Pancreas (tissue), 10 donors: Measurements from ENCODE around the gene VSTM2B. TPM values are rescaled to one million over a fixed set of nuclear protein-coding genes. Genes with fewer than 3 reads are reported as not detected.
A peak's percentile ranks its signal among the peaks of the same experiment; 100 is the strongest.

Experiments used
- ATAC-seq, 4 donors: fragments of 200-7000 bp; cut with Tn5 transposase; one replicate each; pipeline versions ENCODE4 v1.8.0 to v1.9.1; 2020; ENCODE audit warnings: mild to moderate bottlenecking in 4 of 4, moderate library complexity in 4 of 4
- DNase-seq, 6 donors: peaks; one replicate each; pipeline ENCODE4 v3.0.0-alpha.2; 2020
- FAIRE-seq: peaks from 2 replicates; lab custom pipeline; 2012; peaks lifted over from hg19 to GRCh38; lab: Jason Lieb, UNC
- H3K27ac ChIP-seq, 4 donors: fragments of 200-600 bp; sonication (generic); 1 replicate in 3 of 4; 2 replicates in 1 of 4; pipeline versions ENCODE4 v1.5.0 to v1.8.0; 2020
- H3K27me3 ChIP-seq, 4 donors: fragments of 200-600 bp; one replicate each; pipeline ENCODE4 v1.8.0; 2021
- H3K36me3 ChIP-seq, 3 donors: fragments of 200-600 bp; sonication (generic) in 1 of 3; one replicate each; pipeline versions ENCODE4 v1.5.0 to v1.8.0; 2020 to 2021
- H3K4me1 ChIP-seq, 3 donors: fragments of 200-600 bp; one replicate each; pipeline ENCODE4 v1.8.0; 2021
- H3K4me3 ChIP-seq, 4 donors: fragments of 200-600 bp; sonication (generic) in 2 of 4; one replicate each; pipeline versions ENCODE4 v1.5.0 to v1.8.0; 2020 to 2021
- H3K9me3 ChIP-seq, 4 donors: fragments of 200-600 bp; one replicate each; pipeline ENCODE4 v1.8.0; 2021
- CTCF ChIP-seq, 4 donors: fragments of 200-600 bp; sonication (generic) in 3 of 4; IDR thresholded peaks; one replicate each; pipeline versions ENCODE4 v1.5.0 to v1.8.0; 2021; ENCODE audit warnings: antibody characterized with exemption in 4 of 4
- WGBS, 2 donors: extraction: QIAGEN DNeasy Blood & Tissue Kit; methylation state at CpG; one replicate each; pipeline ENCODE4 v1.1.7; 2013; 5-methylcytosine and 5-hydroxymethylcytosine counted together
- intact Hi-C, 3 donors: fragments of 100-400 bp; cut with DNase I; formaldehyde crosslinking; loops; one replicate each; pipeline versions ENCODE4 v1.11.1 to v1.14.2; 2022
- polyA plus RNA-seq, 2 donors: library from polyadenylated mRNA; stranded (reverse); fragments of 200-250 nt; gene quantifications; one replicate each; pipeline ENCODE4 v1.2.3, GENCODE V29; 2013
- total RNA-seq, 6 donors: library from RNA; stranded (reverse); fragmentation: NEBNext Ultra II Directional in 4 of 6; extraction: Animal tissue kit (Norgen Biotek cat#: 25700) in 4 of 6; gene quantifications; one replicate each; pipeline versions ENCODE4 v1.2.1 to v1.2.4, GENCODE V29; 2021 to 2023
- donor health status: healthy with polysubstance abuse.
- donor health status: DM: no; HTN: no; CAD: no; lungs with moderate emphysema.
- donor health status: DM: no; HTN: no; CAD: no.
- donor health status: control.
- donor health status: control.
- donor health status: Bipolar disorder and iron deficiency.
- donor health status: DM: yes; HTN: yes; CAD: no.
- donor health status: DM: no; HTN: no; CAD: no.
- donor health status: DM: no; HTN: no; CAD: no.
- donor health status: DM: yes; HTN: yes; CAD: no.

VSTM2B gene
- total and polyA plus RNA-seq, 8 donors, result 0.05 TPM; not detected in 7

DNA sequence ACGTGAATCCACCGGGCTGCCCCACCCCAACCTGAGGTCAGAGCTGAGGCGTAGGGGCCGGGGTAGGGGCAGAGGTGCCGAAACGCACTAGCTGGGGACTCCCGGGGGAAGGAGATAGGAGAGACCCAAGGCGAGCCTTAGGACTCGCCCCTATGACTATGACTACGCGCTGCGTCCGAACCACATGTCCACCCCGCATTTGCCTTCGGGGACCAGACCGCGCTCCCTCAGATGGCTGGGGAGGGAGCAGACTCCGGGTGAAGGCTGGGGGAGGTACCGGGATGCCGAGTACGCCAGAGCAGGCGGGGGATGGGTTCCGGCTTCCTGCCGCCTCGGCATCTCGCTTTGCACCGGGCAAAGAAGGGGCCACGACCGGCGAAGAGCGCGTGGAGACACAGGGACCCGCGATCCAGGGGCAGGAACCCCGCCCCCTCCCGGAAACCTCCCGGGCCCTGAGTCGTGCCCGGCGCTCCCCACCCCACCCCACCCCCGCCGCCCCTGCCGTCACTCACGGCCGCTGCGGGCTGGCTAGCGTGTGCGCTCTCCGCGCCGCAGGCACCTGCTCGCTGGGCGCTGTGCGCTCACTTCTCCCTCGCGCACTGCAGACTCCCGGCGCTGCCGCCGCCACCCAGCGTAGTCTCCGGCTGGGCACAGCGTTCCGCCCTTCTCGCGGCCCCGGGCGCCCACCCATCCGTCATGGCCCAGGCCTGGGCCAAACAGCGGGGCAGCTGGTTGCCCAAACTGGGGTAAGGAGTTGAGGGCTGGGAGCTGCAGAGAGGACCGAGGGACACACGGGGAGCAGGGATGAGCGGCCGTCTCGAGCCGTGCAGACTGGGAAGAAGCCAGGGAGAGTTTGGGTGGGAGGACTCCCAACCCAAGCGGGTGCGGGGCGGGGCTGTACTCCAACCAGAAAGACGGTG is 622 bp upstream of the VSTM2B start:
- FAIRE-seq, result no peak
- no peak for ATAC-seq
- intact Hi-C loops, result no loop called here
- Histone ChIP-seq H3K27me3 (peaks cover 0 to 24% (median 5%) of the 10 kb centered on the region in 4 donors), H3K4me3 (no peak overlapping the region), H3K9me3 (no peaks in the 10 kb centered on the region), H3K4me1 (no peaks in the 10 kb centered on the region), H3K36me3 (no peaks in the 10 kb centered on the region), H3K27ac (no peak overlapping the region)
- DNase-seq, result peak in 2 of 6 donors; percentile 53 to 60
- TF ChIP-seq CTCF (IDR thresholded peaks at IDR 0.05), result no peak
- WGBS, 2 donors, result 1% methylated on average over 65 to 80 of the region's 80 CpGs

GRCh38 chr19:29526730-29527499 is 1.1 kb downstream of the VSTM2B start:
- Histone ChIP-seq H3K27me3 (peaks cover 0 to 24% (median 7%) of the 10 kb centered on the region in 4 donors), H3K4me3 (no peak overlapping the region), H3K4me1 (no peaks in the 10 kb centered on the region), H3K9me3 (no peaks in the 10 kb centered on the region), H3K27ac (no peak overlapping the region), H3K36me3 (no peaks in the 10 kb centered on the region)
- DNase-seq (peak in 1 of 6 donors; percentile 50), ATAC-seq (no peak), FAIRE-seq (no peak)
- WGBS, 2 donors, result 1% methylated on average over 43 to 79 of the region's 79 CpGs
- intact Hi-C loops, result no loop called here
- no peak for TF ChIP-seq CTCF (IDR thresholded peaks at IDR 0.05)

DNA sequence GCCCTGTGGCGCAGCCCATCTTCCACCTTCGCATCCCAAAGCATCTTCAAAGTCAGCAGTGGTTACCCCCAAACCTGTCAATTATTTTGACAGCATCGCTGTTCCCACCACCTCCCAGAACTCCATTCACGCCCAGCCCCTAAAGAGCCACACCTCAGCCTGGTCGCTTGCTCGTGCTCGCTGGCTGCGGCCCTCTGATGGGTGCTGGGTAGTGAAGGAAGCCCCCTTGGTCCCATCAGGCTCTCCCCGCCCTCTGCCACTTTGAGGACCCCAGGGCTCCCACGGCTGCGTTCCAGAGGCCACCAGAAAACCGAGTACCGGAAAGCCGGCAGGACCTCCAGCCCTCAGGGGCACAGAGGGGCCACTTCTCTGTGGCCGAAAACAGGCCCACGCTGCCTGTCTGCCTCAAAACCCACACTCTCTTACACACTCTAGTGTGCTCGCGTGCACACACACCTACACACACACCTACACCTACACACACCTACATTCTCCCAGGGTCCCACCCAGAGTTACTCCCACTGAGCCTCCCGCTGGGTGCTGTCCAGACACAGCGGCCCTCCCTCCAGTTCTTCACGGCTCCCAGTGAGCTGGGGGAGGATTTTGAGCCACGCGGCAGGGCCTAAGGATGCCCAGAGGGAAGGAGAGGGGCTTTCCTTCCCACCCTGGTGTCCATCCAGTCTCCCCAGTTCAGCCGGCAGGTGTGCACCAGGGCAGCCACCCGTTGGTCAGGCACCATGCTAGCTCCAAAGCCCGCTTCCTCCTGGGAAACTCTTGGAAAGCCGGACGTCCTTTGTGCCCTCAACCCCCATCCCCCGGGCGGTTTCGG is 1.9 kb downstream of the VSTM2B start:
- FAIRE-seq, result no peak
- peak in 1 of 6 donors; percentile 47 for DNase-seq
- Histone ChIP-seq H3K9me3 (no peaks in the 10 kb centered on the region), H3K4me3 (peak overlapping the region in 1 of 4 donors; percentile 31), H3K36me3 (no peaks in the 10 kb centered on the region), H3K27ac (no peak overlapping the region), H3K27me3 (peaks cover 0 to 24% (median 7%) of the 10 kb centered on the region in 4 donors), H3K4me1 (no peaks in the 10 kb centered on the region)
- intact Hi-C loops, result no loop called here
- no peak for ATAC-seq
- TF ChIP-seq CTCF (IDR thresholded peaks at IDR 0.05), result no peak
- 12 to 13% methylated on average over 30 to 31 of the region's 31 CpGs for WGBS, 2 donors

DNA sequence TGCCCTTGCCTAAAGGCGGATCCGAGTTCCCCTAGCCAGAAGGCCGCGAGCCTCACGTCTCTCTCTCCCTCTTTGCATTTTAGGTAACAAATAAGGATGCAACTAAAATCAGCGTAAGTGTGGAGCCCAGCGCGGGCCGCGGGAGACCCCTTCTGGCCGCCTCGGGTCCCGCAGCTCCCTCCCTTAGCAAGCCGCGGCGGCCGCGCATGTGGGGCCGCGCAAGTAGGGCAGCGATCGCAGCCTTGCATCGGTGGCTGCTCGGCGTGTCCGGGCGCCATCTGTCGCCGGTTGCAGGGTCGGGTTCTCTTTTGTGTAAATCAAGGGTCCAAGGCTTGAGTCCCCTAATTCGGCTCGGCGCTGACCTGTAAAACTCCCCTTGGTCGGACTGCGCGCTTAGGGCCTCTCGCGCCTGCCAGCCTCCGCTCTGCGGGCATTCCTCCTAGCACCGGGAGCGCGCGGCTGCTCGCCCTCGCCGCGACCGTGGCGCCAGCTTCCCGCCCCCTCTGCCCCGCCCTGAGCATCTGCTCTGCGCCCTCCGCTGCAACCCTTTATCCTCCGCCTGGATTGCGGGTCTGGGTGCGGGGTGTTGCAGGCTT is 2.7 kb downstream of the VSTM2B start:
- ATAC-seq, result peak in 3 of 4 donors; percentile 82 to 94 (median 84)
- Histone ChIP-seq H3K36me3 (no peaks in the 10 kb centered on the region), H3K27ac (no peak overlapping the region), H3K4me3 (peak overlapping the region in 1 of 4 donors; percentile 31), H3K9me3 (no peaks in the 10 kb centered on the region), H3K4me1 (no peaks in the 10 kb centered on the region), H3K27me3 (peaks cover 0 to 24% (median 7%) of the 10 kb centered on the region in 4 donors)
- FAIRE-seq, result no peak
- intact Hi-C loops, result no loop called here
- peak; percentile 9 to 81 (median 32) for DNase-seq
- 1 to 2% methylated on average over 55 to 57 of the region's 57 CpGs for WGBS, 2 donors
- TF ChIP-seq CTCF (IDR thresholded peaks at IDR 0.05), result peak in 3 of 4 donors; percentile 39 to 53 (median 47)
